ENCODE data around the gene LLGL2. TPM values are rescaled to one million over a fixed set of nuclear protein-coding genes. Genes with fewer than 3 reads are reported as not detected.

The LLGL2 gene
- total and polyA plus RNA-seq, 9 donors: 2.1 to 12.1 (median 4.3) TPM

GRCh38 chr17:75507733-75508719, 17.5 kb upstream of the LLGL2 start:
- Histone ChIP-seq H3K27me3 (ENCODE audit: control insufficient read depth, insufficient read depth, low read length) (no peaks in the 10 kb centered on the region), H3K36me3 (ENCODE audit: control insufficient read depth, insufficient read depth, low read length) (peaks cover 87% of the 10 kb centered on the region), H3K27ac (ENCODE audit: low read length) (peak overlapping the region; percentile 86), H3K9me3 (replicated peaks; ENCODE audit: control insufficient read depth, low read depth, low read length) (no peaks in the 10 kb centered on the region), H3K4me3 (ENCODE audit: low read length) (no peak overlapping the region), H3K4me1 (ENCODE audit: control insufficient read depth, insufficient read depth, low read length) (peaks cover 56% of the 10 kb centered on the region)
- DNase-seq: no peak
- 82% methylated on average over 13 of the region's 27 CpGs for WGBS (ENCODE audit: insufficient coverage)

GRCh38 chr17:75508931-75509361, 16.6 kb upstream of the LLGL2 start:
- no peak for DNase-seq
- no peaks in the 10 kb centered on the region for H3K27me3 ChIP-seq (ENCODE audit: control insufficient read depth, insufficient read depth, low read length)
- peaks cover 64% of the 10 kb centered on the region for H3K4me1 ChIP-seq (ENCODE audit: control insufficient read depth, insufficient read depth, low read length)
- no peak overlapping the region for H3K4me3 ChIP-seq (ENCODE audit: low read length)
- H3K36me3 ChIP-seq (ENCODE audit: control insufficient read depth, insufficient read depth, low read length): peaks cover 84% of the 10 kb centered on the region
- WGBS (ENCODE audit: insufficient coverage): 76% methylated on average over 5 of the region's 5 CpGs
- H3K9me3 ChIP-seq (replicated peaks; ENCODE audit: control insufficient read depth, low read depth, low read length): no peaks in the 10 kb centered on the region
- peak overlapping the region; percentile 86 for H3K27ac ChIP-seq (ENCODE audit: low read length)

DNA sequence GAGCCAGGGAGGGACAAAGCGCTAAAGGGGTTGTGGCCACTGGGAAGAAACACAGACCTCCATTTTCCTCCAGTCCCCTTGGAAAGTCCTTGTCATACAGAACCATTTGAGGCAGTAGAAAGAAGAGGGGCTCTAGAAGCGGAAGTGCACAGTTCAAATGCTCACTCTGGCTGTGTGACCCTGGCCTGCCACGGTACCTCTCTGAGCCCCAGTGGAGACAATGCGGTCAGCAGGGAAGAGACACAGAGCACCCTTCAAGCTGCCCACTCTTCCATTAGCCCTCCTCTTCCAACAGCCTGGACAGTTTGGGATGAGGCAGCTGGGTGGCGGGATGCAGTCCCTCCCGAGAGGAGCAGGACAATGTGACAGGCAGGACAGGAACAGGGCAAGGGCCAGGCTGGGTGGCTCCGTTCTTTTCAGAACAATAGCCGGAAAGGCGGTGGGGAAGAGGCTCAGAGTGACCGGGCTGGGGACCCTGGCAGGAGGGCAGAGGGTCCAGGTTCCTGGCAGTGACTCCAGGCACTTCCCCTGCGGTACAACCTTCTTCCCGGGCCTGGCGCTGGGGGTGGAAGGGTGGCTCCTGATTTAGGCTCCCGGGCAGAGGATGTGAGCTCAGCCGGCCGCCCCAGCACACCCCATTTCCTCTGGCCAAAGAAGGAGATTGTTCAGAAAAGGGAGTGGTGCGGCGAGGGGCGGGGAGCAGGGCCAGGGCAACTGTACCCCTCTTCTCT, 15.8 kb upstream of the LLGL2 start:
- Histone ChIP-seq H3K9me3 (replicated peaks; ENCODE audit: control insufficient read depth, low read depth, low read length) (no peaks in the 10 kb centered on the region), H3K4me1 (ENCODE audit: control insufficient read depth, insufficient read depth, low read length) (peaks cover 66% of the 10 kb centered on the region), H3K4me3 (ENCODE audit: low read length) (no peak overlapping the region), H3K36me3 (ENCODE audit: control insufficient read depth, insufficient read depth, low read length) (peaks cover 78% of the 10 kb centered on the region), H3K27ac (ENCODE audit: low read length) (peak overlapping the region; percentile 86), H3K27me3 (ENCODE audit: control insufficient read depth, insufficient read depth, low read length) (no peaks in the 10 kb centered on the region)
- no peak for DNase-seq
- WGBS (ENCODE audit: insufficient coverage): 87% methylated on average over 7 of the region's 19 CpGs

DNA sequence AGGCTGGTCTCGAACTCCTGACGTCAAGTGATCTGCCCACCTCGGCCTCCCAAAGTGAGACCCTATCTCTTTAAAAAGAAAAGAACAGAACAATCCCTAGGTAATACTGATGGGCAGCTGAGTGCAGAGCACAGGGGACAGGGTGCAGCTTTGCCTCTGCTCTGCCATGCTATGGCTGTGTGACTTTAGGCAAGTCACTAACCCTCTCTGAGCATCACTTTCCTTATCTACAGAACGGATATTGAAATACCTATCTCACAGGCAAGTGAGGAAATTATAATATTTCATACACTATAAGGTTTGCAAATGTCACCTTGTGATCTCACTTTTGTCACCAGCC, 14.3 kb upstream of the LLGL2 start:
- Histone ChIP-seq H3K27me3 (ENCODE audit: control insufficient read depth, insufficient read depth, low read length) (no peaks in the 10 kb centered on the region), H3K36me3 (ENCODE audit: control insufficient read depth, insufficient read depth, low read length) (peaks cover 62% of the 10 kb centered on the region), H3K27ac (ENCODE audit: low read length) (peak overlapping the region; percentile 49), H3K4me3 (ENCODE audit: low read length) (no peak overlapping the region), H3K4me1 (ENCODE audit: control insufficient read depth, insufficient read depth, low read length) (peaks cover 67% of the 10 kb centered on the region), H3K9me3 (replicated peaks; ENCODE audit: control insufficient read depth, low read depth, low read length) (no peaks in the 10 kb centered on the region)
- DNase-seq: no peak
- 82% methylated on average over 2 of the region's 4 CpGs for WGBS (ENCODE audit: insufficient coverage)

DNA sequence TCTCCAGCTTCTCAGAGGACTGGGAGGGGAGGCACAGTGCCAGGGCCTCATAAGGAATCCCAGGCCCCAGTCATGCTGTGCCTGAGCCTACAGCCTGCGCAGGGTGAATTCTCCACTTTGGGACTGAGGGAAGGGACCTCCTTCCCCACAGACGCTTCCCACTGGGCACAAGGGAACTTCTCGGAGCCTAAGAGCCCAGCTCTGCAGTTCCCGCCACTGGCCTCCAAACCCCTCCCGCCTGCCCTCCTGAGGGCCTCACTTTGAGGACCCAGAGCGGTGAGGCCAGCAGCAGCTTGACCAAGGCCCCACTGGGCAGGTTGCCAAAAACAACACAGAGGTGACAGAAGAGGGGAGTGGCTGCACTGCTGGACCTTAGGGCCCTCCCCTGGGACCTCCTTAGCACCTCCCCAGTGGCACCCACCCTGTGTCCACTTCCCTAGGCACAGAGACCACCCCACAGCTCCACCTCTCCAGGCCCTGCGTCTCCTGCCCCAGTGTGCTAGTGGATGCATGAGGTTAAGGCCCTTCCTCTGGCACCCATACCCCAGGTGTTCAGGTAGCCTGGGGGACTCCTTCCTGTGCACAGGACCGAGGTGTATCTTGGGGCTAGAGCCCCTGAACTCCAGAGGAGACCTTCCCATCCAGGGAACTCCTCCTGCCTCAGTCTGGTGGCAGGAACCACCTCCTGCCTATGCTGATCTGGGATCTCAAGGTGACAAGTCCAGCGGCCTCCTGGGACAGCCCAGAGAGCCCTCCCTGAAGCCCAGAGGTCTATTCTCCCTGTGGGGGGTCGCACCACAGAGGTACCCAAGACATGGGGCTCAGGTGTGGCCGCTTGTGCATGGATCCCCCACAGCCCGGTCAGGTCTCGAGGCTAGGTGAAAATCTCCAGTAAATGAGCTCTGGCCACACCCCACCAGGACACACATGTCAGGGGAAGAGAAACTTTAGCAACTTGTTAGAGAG, 13.6 kb upstream of the LLGL2 start:
- 66% methylated on average over 8 of the region's 13 CpGs for WGBS (ENCODE audit: insufficient coverage)
- peak overlapping the region; percentile 49 for H3K27ac ChIP-seq (ENCODE audit: low read length)
- H3K27me3 ChIP-seq (ENCODE audit: control insufficient read depth, insufficient read depth, low read length): no peaks in the 10 kb centered on the region
- H3K9me3 ChIP-seq (replicated peaks; ENCODE audit: control insufficient read depth, low read depth, low read length): no peaks in the 10 kb centered on the region
- no peak for DNase-seq
- H3K4me1 ChIP-seq (ENCODE audit: control insufficient read depth, insufficient read depth, low read length): peaks cover 68% of the 10 kb centered on the region
- H3K36me3 ChIP-seq (ENCODE audit: control insufficient read depth, insufficient read depth, low read length): peaks cover 57% of the 10 kb centered on the region
- H3K4me3 ChIP-seq (ENCODE audit: low read length): no peak overlapping the region

GRCh38 chr17:75512926-75513640, 12.4 kb upstream of the LLGL2 start:
- H3K36me3 ChIP-seq (ENCODE audit: control insufficient read depth, insufficient read depth, low read length): peaks cover 49% of the 10 kb centered on the region
- no peak overlapping the region for H3K27ac ChIP-seq (ENCODE audit: low read length)
- H3K4me3 ChIP-seq (ENCODE audit: low read length): peak overlapping the region; percentile 67
- 49% methylated on average over 3 of the region's 10 CpGs for WGBS (ENCODE audit: insufficient coverage)
- H3K27me3 ChIP-seq (ENCODE audit: control insufficient read depth, insufficient read depth, low read length): no peaks in the 10 kb centered on the region
- peaks cover 75% of the 10 kb centered on the region for H3K4me1 ChIP-seq (ENCODE audit: control insufficient read depth, insufficient read depth, low read length)
- no peaks in the 10 kb centered on the region for H3K9me3 ChIP-seq (replicated peaks; ENCODE audit: control insufficient read depth, low read depth, low read length)
- DNase-seq: no peak

- no peak for DNase-seq
- WGBS (ENCODE audit: insufficient coverage): 78% methylated on average over 10 of the region's 17 CpGs
- Histone ChIP-seq H3K4me1 (ENCODE audit: control insufficient read depth, insufficient read depth, low read length) (peaks cover 70% of the 10 kb centered on the region), H3K27me3 (ENCODE audit: control insufficient read depth, insufficient read depth, low read length) (no peaks in the 10 kb centered on the region), H3K27ac (ENCODE audit: low read length) (peak overlapping the region; percentile 79), H3K36me3 (ENCODE audit: control insufficient read depth, insufficient read depth, low read length) (peaks cover 50% of the 10 kb centered on the region), H3K9me3 (replicated peaks; ENCODE audit: control insufficient read depth, low read depth, low read length) (no peaks in the 10 kb centered on the region), H3K4me3 (ENCODE audit: low read length) (peak overlapping the region; percentile 67)
Measured at GRCh38 chr17:75513641-75514000, 11.9 kb upstream of the LLGL2 start.

DNA sequence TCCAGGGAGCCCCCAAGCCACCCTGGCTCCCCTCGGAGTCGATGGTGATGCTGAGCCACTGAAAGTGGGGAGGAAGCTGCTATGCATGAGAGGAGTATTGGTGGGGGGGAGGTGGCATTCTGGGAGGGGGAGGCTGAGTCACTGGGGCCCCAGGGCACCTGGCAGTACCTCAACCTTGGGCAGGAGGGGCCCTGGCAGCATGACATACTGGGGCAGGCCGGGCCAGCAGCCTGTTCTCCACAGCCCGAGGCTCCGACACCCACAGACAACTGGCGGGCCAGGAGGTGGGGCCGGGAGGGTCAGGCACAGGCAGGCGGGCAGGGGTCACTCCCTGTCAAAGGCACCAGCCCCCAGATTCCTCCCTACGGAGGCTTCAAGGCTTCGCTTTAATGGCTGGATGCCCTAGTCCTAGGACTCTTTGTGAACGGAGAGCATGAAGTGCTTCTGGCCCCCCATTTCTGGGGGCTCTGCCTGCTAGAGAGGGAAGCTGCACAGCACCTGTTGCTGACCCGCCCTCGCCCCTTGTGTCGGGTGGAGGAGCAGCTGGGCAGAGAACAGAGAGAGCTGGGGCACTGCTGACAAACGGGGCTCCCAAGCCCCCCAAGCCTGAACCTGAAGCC, 11.1 kb upstream of the LLGL2 start:
- no peaks in the 10 kb centered on the region for H3K27me3 ChIP-seq (ENCODE audit: control insufficient read depth, insufficient read depth, low read length)
- H3K36me3 ChIP-seq (ENCODE audit: control insufficient read depth, insufficient read depth, low read length): peaks cover 51% of the 10 kb centered on the region
- WGBS (ENCODE audit: insufficient coverage): 6% methylated on average over 15 of the region's 15 CpGs
- H3K27ac ChIP-seq (ENCODE audit: low read length): peak overlapping the region; percentile 79
- H3K4me1 ChIP-seq (ENCODE audit: control insufficient read depth, insufficient read depth, low read length): peaks cover 62% of the 10 kb centered on the region
- peak overlapping the region; percentile 67 for H3K4me3 ChIP-seq (ENCODE audit: low read length)
- H3K9me3 ChIP-seq (replicated peaks; ENCODE audit: control insufficient read depth, low read depth, low read length): no peaks in the 10 kb centered on the region
- DNase-seq: no peak

- Histone ChIP-seq H3K9me3 (replicated peaks; ENCODE audit: control insufficient read depth, low read depth, low read length) (no peaks in the 10 kb centered on the region), H3K36me3 (ENCODE audit: control insufficient read depth, insufficient read depth, low read length) (peaks cover 50% of the 10 kb centered on the region), H3K27me3 (ENCODE audit: control insufficient read depth, insufficient read depth, low read length) (no peaks in the 10 kb centered on the region), H3K4me1 (ENCODE audit: control insufficient read depth, insufficient read depth, low read length) (peaks cover 56% of the 10 kb centered on the region), H3K27ac (ENCODE audit: low read length) (peak overlapping the region; percentile 79), H3K4me3 (ENCODE audit: low read length) (peak overlapping the region; percentile 67)
- no peak for DNase-seq
- 0% methylated on average over 50 of the region's 50 CpGs for WGBS (ENCODE audit: insufficient coverage)
Measured at GRCh38 chr17:75514919-75515495, 10.5 kb upstream of the LLGL2 start.

Data from muscle of leg (tissue), 11 donors.